Left renal cortex interstitium (tissue), 4 donors: ENCODE measurements around the gene SRP72. TPM values are rescaled to one million over a fixed set of nuclear protein-coding genes. Genes with fewer than 3 reads are reported as not detected.

ENCODE experiments used
- DNase-seq, 4 donors: peaks; one replicate each; pipeline ENCODE4 v3.0.0-alpha.2; 2013; ENCODE audit warnings: low read depth in 4 of 4, low spot score in 2 of 4, missing footprints in 1 of 4
- polyA plus RNA-seq, 4 donors: library from polyadenylated mRNA; unstranded; fragments of 120-200 nt; gene quantifications; one replicate each; pipeline ENCODE4 v1.2.1, GENCODE V29; 2013; ENCODE audit not compliant: insufficient read length in 4 of 4

The SRP72 gene
- polyA plus RNA-seq, 4 donors = 118 to 128 (median 125) TPM

- no peak for DNase-seq
Measured at GRCh38 chr4:56540826-56541225, 73.4 kb downstream of the SRP72 start.

GRCh38 chr4:56544573-56545131 lies 77.2 kb downstream of the SRP72 start:
- peak; percentile 63 to 79 (median 67) for DNase-seq

- no peak for DNase-seq
Measured at GRCh38 chr4:56550642-56551041, 83.2 kb downstream of the SRP72 start.

GRCh38 chr4:56551516-56551915 lies 84.1 kb downstream of the SRP72 start:
- no peak for DNase-seq

GRCh38 chr4:56552273-56552672 lies 84.9 kb downstream of the SRP72 start:
- DNase-seq = no peak

Other genes starting within 250 kb of the SRP72 start
- gene AASDH, start 80.1 kb upstream of the SRP72 start, polyA plus RNA-seq = 10 to 100 TPM; 18.8 to 28.8 (median 25.3) TPM
- 10 to 100 TPM; 24.7 to 30.3 (median 25.2) TPM for gene PPAT, start 32.0 kb upstream of the SRP72 start, polyA plus RNA-seq
- gene PAICS, start 31.4 kb upstream of the SRP72 start, polyA plus RNA-seq = 100 to 1,000 TPM; 104 to 123 (median 118) TPM
- 1 to 10 TPM in 3 of 4 donors, under 1 TPM in 1; 0.62 to 2.0 (median 1.2) TPM for gene ARL9, start 38.2 kb downstream of the SRP72 start, polyA plus RNA-seq
- gene HOPX, start 213.7 kb downstream of the SRP72 start, polyA plus RNA-seq = 10 to 100 TPM; 10.7 to 19.6 (median 15.6) TPM